ENCODE measurements around the gene MX1. TPM values are rescaled to one million over a fixed set of nuclear protein-coding genes. Genes with fewer than 3 reads are reported as not detected.

Gene MX1
- total RNA-seq, 1 experiment from 2014 or later, result 2.0 TPM

DNA sequence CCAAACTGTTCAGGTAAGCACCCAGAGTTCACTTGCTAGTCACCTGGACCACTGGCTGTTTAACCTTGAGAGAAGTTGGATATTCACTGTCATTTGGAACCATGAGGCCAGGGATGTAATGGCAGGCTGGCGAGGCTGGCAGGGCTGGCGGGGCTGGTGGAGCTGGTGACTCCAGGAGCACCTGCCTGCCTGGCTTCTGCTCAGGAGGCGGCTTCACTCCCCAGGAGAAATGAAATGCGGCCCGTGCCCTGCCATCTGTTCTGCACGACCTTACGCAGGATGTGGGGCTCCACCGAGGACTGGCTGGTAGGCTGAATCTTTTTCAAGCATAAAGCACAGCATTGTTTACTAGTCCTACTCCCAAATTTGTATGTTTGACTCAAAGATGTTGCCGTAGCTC is 22.7 kb upstream of the MX1 start:
- DNase-seq (ENCODE audit: low read depth, low spot score) (no peak), ATAC-seq (no peak)
- Histone ChIP-seq H3K79me2 (ENCODE audit: insufficient read depth, low read length) (no peaks in the 10 kb centered on the region), H2AFZ (ENCODE audit: low read depth, low read length, poor library complexity, severe bottlenecking) (no peak overlapping the region), H3K9me2 (ENCODE audit: insufficient read depth) (no peaks in the 10 kb centered on the region), H4K20me1 (ENCODE audit: insufficient read depth) (no peaks in the 10 kb centered on the region), H3K9ac (ENCODE audit: low read length) (no peak overlapping the region), H3K4me1 (ENCODE audit: control insufficient read depth in 1 of 2, insufficient read depth in 2 of 2, low read length in 2 of 2) (no peaks in the 10 kb centered on the region), H3K36me3 (ENCODE audit: control insufficient read depth in 1 of 2, insufficient read depth in 2 of 2, low read length in 2 of 2) (no peaks in the 10 kb centered on the region), H3K27me3 (ENCODE audit: insufficient read depth, low read length) (peaks cover 47% of the 10 kb centered on the region), H3K4me3 (replicated peaks in 1 of 2; ENCODE audit: low read depth in 1 of 2, low read length in 2 of 2) (no peak overlapping the region), H3K27ac (ENCODE audit: low read depth, low read length) (no peak overlapping the region), H3K4me2 (ENCODE audit: low read length) (no peak overlapping the region), H3K9me3 (ENCODE audit: control insufficient read depth in 1 of 2, insufficient read depth in 1 of 2, low read depth in 1 of 2, low read length in 2 of 2) (no peaks in the 10 kb centered on the region)
- no TSS peak for BruUV-seq (replicated peaks)
- ChIA-PET RAD21 (ENCODE audit: low non-redundant PET in 1 of 2, low total read pairs in 2 of 2, uncharacterized antibody in 2 of 2, unreplicated experiment in 2 of 2) (no interaction called here), POLR2A (no interaction called here), CTCF (no interaction called here)
- no peak for TF ChIP-seq ELF1 (IDR thresholded peaks at IDR 0.05; ENCODE audit: borderline replicate concordance, low read depth)
- TF ChIP-seq TCF7L2 (IDR thresholded peaks at IDR 0.05; ENCODE audit: borderline replicate concordance, extremely low read depth, insufficient read depth, insufficient read length), result no peak
- TF ChIP-seq EGR1 (IDR thresholded peaks at IDR 0.05; ENCODE audit: low read depth), result no peak
- no peak for TF ChIP-seq POLR2AphosphoS5 (IDR thresholded peaks at IDR 0.05; ENCODE audit: low read depth, low read length)
- no peak for TF ChIP-seq CBX3 (IDR thresholded peaks at IDR 0.05; ENCODE audit: low read depth)
- no peak for TF ChIP-seq SIN3A (IDR thresholded peaks at IDR 0.05; ENCODE audit: low read depth)
- intact Hi-C loops (cut with micrococcal nuclease), result no loop called here

DNA sequence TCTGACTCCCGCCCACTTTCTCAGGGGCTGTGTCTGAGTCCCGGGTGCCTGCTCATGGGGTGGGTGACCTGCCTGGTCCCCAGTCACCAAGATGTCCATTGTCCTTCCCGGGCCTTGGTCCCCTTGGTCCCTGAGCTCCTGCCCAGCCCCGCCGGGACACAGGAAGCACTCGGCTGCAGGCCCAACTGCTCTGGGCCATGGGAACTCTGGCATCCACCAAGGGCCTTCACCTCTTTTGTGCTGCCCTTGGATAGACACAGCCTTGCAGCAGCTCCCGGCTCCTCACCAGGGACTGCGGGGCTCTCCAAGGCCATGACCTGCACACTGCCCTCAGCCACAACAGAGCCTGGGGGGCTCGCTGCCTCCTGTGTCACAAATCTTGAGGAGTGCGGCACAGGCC is 22.1 kb upstream of the MX1 start:
- Histone ChIP-seq H3K9me2 (ENCODE audit: insufficient read depth) (no peaks in the 10 kb centered on the region), H3K4me1 (ENCODE audit: control insufficient read depth in 1 of 2, insufficient read depth in 2 of 2, low read length in 2 of 2) (no peaks in the 10 kb centered on the region), H3K79me2 (ENCODE audit: insufficient read depth, low read length) (no peaks in the 10 kb centered on the region), H3K4me2 (ENCODE audit: low read length) (no peak overlapping the region), H3K36me3 (ENCODE audit: control insufficient read depth in 1 of 2, insufficient read depth in 2 of 2, low read length in 2 of 2) (no peaks in the 10 kb centered on the region), H3K9me3 (ENCODE audit: control insufficient read depth in 1 of 2, insufficient read depth in 1 of 2, low read depth in 1 of 2, low read length in 2 of 2) (no peaks in the 10 kb centered on the region), H3K27me3 (ENCODE audit: insufficient read depth, low read length) (peaks cover 43% of the 10 kb centered on the region), H3K9ac (ENCODE audit: low read length) (no peak overlapping the region), H2AFZ (ENCODE audit: low read depth, low read length, poor library complexity, severe bottlenecking) (no peak overlapping the region), H4K20me1 (ENCODE audit: insufficient read depth) (no peaks in the 10 kb centered on the region), H3K4me3 (replicated peaks in 1 of 2; ENCODE audit: low read depth in 1 of 2, low read length in 2 of 2) (no peak overlapping the region), H3K27ac (ENCODE audit: low read depth, low read length) (no peak overlapping the region)
- ChIA-PET CTCF (no interaction called here), RAD21 (ENCODE audit: low non-redundant PET in 1 of 2, low total read pairs in 2 of 2, uncharacterized antibody in 2 of 2, unreplicated experiment in 2 of 2) (no interaction called here), POLR2A (no interaction called here)
- intact Hi-C loops (cut with micrococcal nuclease), result no loop called here
- no TSS peak for BruUV-seq (replicated peaks)
- DNase-seq (ENCODE audit: low read depth, low spot score) (no peak), ATAC-seq (no peak)
- TF ChIP-seq FOSL1 (IDR thresholded peaks at IDR 0.05; ENCODE audit: low read depth) (no peak), YY1 (IDR thresholded peaks at IDR 0.05; ENCODE audit: extremely low read depth, insufficient replicate concordance, low read depth, low read length) (no peak), ZFX (IDR thresholded peaks at IDR 0.05) (no peak), RAD21 (IDR thresholded peaks at IDR 0.05; ENCODE audit: low read depth) (no peak), POLR2A (IDR thresholded peaks at IDR 0.05; ENCODE audit: borderline replicate concordance, extremely low read depth, insufficient read depth, insufficient read length) (no peak), CEBPB (IDR thresholded peaks at IDR 0.05; ENCODE audit: low read depth) (no peak), TCF7L2 (IDR thresholded peaks at IDR 0.05; ENCODE audit: borderline replicate concordance, extremely low read depth, insufficient read depth, insufficient read length) (no peak), SIN3A (IDR thresholded peaks at IDR 0.05; ENCODE audit: low read depth) (no peak), CBX3 (IDR thresholded peaks at IDR 0.05; ENCODE audit: low read depth) (no peak), EZH2 (IDR thresholded peaks at IDR 0.05) (no peak), SRF (IDR thresholded peaks at IDR 0.05; ENCODE audit: low read depth) (no peak), ELF1 (IDR thresholded peaks at IDR 0.05; ENCODE audit: borderline replicate concordance, low read depth) (no peak), SP1 (IDR thresholded peaks at IDR 0.05; ENCODE audit: low read depth) (no peak), ZNF274 (IDR thresholded peaks at IDR 0.05; ENCODE audit: low read depth, low read length) (no peak)
- TF ChIP-seq, protein P1, sequence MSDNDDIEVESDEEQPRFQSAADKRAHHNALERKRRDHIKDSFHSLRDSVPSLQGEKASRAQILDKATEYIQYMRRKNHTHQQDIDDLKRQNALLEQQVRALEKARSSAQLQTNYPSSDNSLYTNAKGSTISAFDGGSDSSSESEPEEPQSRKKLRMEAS (IDR thresholded peaks at IDR 0.05), result no peak
- TF ChIP-seq, protein P2, sequence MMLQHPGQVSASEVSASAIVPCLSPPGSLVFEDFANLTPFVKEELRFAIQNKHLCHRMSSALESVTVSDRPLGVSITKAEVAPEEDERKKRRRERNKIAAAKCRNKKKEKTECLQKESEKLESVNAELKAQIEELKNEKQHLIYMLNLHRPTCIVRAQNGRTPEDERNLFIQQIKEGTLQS (IDR thresholded peaks at IDR 0.05), result no peak
- TF ChIP-seq, protein P3, sequence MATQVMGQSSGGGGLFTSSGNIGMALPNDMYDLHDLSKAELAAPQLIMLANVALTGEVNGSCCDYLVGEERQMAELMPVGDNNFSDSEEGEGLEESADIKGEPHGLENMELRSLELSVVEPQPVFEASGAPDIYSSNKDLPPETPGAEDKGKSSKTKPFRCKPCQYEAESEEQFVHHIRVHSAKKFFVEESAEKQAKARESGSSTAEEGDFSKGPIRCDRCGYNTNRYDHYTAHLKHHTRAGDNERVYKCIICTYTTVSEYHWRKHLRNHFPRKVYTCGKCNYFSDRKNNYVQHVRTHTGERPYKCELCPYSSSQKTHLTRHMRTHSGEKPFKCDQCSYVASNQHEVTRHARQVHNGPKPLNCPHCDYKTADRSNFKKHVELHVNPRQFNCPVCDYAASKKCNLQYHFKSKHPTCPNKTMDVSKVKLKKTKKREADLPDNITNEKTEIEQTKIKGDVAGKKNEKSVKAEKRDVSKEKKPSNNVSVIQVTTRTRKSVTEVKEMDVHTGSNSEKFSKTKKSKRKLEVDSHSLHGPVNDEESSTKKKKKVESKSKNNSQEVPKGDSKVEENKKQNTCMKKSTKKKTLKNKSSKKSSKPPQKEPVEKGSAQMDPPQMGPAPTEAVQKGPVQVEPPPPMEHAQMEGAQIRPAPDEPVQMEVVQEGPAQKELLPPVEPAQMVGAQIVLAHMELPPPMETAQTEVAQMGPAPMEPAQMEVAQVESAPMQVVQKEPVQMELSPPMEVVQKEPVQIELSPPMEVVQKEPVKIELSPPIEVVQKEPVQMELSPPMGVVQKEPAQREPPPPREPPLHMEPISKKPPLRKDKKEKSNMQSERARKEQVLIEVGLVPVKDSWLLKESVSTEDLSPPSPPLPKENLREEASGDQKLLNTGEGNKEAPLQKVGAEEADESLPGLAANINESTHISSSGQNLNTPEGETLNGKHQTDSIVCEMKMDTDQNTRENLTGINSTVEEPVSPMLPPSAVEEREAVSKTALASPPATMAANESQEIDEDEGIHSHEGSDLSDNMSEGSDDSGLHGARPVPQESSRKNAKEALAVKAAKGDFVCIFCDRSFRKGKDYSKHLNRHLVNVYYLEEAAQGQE (IDR thresholded peaks at IDR 0.05; ENCODE audit: low read depth), result no peak
